Measurements from ENCODE around the gene GANAB. TPM values are rescaled to one million over a fixed set of nuclear protein-coding genes. Genes with fewer than 3 reads are reported as not detected.
A peak's percentile ranks its signal among the peaks of the same experiment; 100 is the strongest.

Gene GANAB
- total and polyA plus RNA-seq, 2 donors from 2014 or later = 110 to 309 TPM

DNA sequence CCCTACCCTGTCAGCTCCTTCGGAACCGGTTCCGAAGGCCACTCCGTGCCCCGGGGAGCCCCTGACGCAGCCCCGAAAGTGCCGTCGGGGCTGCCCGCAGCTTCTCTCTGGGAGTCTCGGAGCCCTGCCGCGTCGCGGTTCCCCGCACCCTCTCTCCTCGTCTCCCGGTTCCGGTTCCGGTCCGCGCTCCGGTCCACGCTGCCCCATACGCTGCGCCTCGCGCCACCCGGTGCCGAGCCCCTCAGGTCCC, 45.4 kb downstream of the GANAB start:
- peak overlapping the region; percentile 74 to 79 (median 74) for H3K9ac ChIP-seq (ENCODE audit: low read length in 3 of 3)
- peak overlapping the region; percentile 91 to 93 for H3K27ac ChIP-seq (ENCODE audit: low read depth in 2 of 2, low read length in 2 of 2)
- peaks cover 8 to 32% (median 24%) of the 10 kb centered on the region in 3 donors for H3K36me3 ChIP-seq (ENCODE audit: control insufficient read depth in 2 of 3, insufficient read depth in 3 of 3, low read length in 3 of 3)
- peak overlapping the region; percentile 64 to 77 (median 70) for H3K4me3 ChIP-seq (ENCODE audit: low read length in 3 of 3)
- no peak for TF ChIP-seq CTCF (IDR thresholded peaks at IDR 0.05; ENCODE audit: borderline replicate concordance, extremely low read depth, insufficient read depth)
- intact Hi-C loops (cut with DNase I) = no loop called here
- no peaks in the 10 kb centered on the region for H3K27me3 ChIP-seq (ENCODE audit: control insufficient read depth, insufficient read depth, low read length)
- H3K9me3 ChIP-seq (ENCODE audit: control insufficient read depth in 2 of 3, insufficient read depth in 1 of 3, low read length in 3 of 3) = no peaks in the 10 kb centered on the region
- peaks cover 5 to 18% (median 17%) of the 10 kb centered on the region in 3 donors for H3K4me1 ChIP-seq (ENCODE audit: control insufficient read depth in 2 of 3, insufficient read depth in 2 of 3, low read depth in 1 of 3, low read length in 3 of 3)
- DNase-seq = no peak
- no peak for FAIRE-seq

DNA sequence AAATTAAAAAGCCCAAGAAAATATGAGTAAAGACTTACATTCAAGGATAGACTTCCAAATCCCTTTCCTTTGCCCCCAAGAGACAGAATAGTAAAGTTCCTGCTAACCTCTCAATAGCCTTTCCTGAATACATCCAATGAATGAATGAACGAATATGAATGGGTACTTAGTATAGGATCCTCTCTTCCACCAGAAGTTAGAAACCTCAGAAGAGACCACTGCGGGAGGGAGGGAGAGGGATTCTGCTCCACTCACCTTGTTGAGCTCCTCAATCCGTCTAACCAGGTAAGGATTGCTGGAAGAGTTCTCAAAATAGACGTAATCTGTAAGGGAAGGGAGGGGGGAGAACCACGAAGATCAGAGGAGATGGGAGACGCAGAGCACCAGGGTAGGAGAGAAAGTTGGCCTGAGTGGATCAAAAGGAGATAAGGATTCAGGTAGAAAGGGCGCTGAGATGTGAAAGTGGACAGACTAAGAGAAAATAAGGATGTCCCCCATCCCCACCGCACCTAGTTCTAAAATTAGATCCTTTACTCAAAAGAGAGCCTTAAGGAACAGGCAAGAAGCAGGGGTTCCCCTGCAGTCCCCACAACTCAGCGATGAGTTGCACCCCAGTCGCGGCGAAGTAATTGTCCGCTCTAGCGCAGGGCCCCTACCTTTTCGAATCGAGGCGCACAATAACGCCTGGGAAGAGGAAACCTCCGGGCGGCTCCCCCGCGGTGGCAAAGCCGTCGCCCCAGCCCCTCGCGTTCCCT, 45.9 kb downstream of the GANAB start:
- Histone ChIP-seq H3K4me1 (ENCODE audit: control insufficient read depth in 2 of 3, insufficient read depth in 2 of 3, low read depth in 1 of 3, low read length in 3 of 3) (peaks cover 5 to 18% (median 17%) of the 10 kb centered on the region in 3 donors), H3K27me3 (ENCODE audit: control insufficient read depth, insufficient read depth, low read length) (no peaks in the 10 kb centered on the region), H3K4me3 (ENCODE audit: low read length in 3 of 3) (peak overlapping the region; percentile 64 to 77 (median 70)), H3K9me3 (ENCODE audit: control insufficient read depth in 2 of 3, insufficient read depth in 1 of 3, low read length in 3 of 3) (no peaks in the 10 kb centered on the region), H3K36me3 (ENCODE audit: control insufficient read depth in 2 of 3, insufficient read depth in 3 of 3, low read length in 3 of 3) (peaks cover 8 to 32% (median 29%) of the 10 kb centered on the region in 3 donors), H3K27ac (ENCODE audit: low read depth in 2 of 2, low read length in 2 of 2) (peak overlapping the region; percentile 91 to 93), H3K9ac (ENCODE audit: low read length in 3 of 3) (peak overlapping the region; percentile 74 to 79 (median 74))
- intact Hi-C loops (cut with DNase I) = no loop called here
- FAIRE-seq = no peak
- TF ChIP-seq CTCF (IDR thresholded peaks at IDR 0.05; ENCODE audit: borderline replicate concordance, extremely low read depth, insufficient read depth) = no peak
- DNase-seq = peak in 2 of 5 donors; percentile 23 to 30

GRCh38 chr11:62599901-62600300, 46.5 kb downstream of the GANAB start:
- peak in 1 of 5 donors; percentile 35 for DNase-seq
- H3K4me3 ChIP-seq (ENCODE audit: low read length in 3 of 3) = peak overlapping the region; percentile 5 to 77 (median 64)
- no peaks in the 10 kb centered on the region for H3K27me3 ChIP-seq (ENCODE audit: control insufficient read depth, insufficient read depth, low read length)
- H3K9me3 ChIP-seq (ENCODE audit: control insufficient read depth in 2 of 3, insufficient read depth in 1 of 3, low read length in 3 of 3) = no peaks in the 10 kb centered on the region
- H3K27ac ChIP-seq (ENCODE audit: low read depth in 2 of 2, low read length in 2 of 2) = no peak overlapping the region
- FAIRE-seq = no peak
- TF ChIP-seq CTCF (IDR thresholded peaks at IDR 0.05; ENCODE audit: borderline replicate concordance, extremely low read depth, insufficient read depth) = no peak
- H3K4me1 ChIP-seq (ENCODE audit: control insufficient read depth in 2 of 3, insufficient read depth in 2 of 3, low read depth in 1 of 3, low read length in 3 of 3) = peaks cover 5 to 18% (median 17%) of the 10 kb centered on the region in 3 donors
- intact Hi-C loops (cut with DNase I) = no loop called here
- peak overlapping the region; percentile 8 to 74 (median 74) for H3K9ac ChIP-seq (ENCODE audit: low read length in 3 of 3)
- peaks cover 8 to 35% (median 34%) of the 10 kb centered on the region in 3 donors for H3K36me3 ChIP-seq (ENCODE audit: control insufficient read depth in 2 of 3, insufficient read depth in 3 of 3, low read length in 3 of 3)

Data from kidney (tissue), 14 donors.